NCI-H2107 treated with DMSO at 0.1 percent for 48 hours (cell line): ENCODE measurements around the gene PCBP4.

Experiments used
- DNase-seq: peaks from one replicate; lab custom pipeline; 2025; ENCODE audit not compliant: unreplicated experiment; lab: John Stamatoyannopoulos, UW

PCBP4 gene

GRCh38 chr3:51921081-51921578, 46.1 kb downstream of the PCBP4 start:
- no peak for DNase-seq

GRCh38 chr3:51916418-51916817, 50.8 kb downstream of the PCBP4 start:
- DNase-seq = no peak

- no peak for DNase-seq
Observed at GRCh38 chr3:51908026-51908425, 59.2 kb downstream of the PCBP4 start.
